Measurements from ENCODE around the gene SSU72. TPM values are rescaled to one million over a fixed set of nuclear protein-coding genes. Genes with fewer than 3 reads are reported as not detected.
A peak's percentile ranks its signal among the peaks of the same experiment; 100 is the strongest.

SSU72 gene
- polyA plus RNA-seq, 1 donor from 2014 or later: 176 TPM

GRCh38 chr1:1616045-1616790, 41.6 kb upstream of the SSU72 start:
- Mint-ChIP-seq H3K4me1 (peaks cover 7 to 16% (median 15%) of the 10 kb centered on the region in 3 donors), H3K27ac (peak overlapping the region in 1 of 3 donors; percentile 94), H3K27me3 (no peaks in the 10 kb centered on the region), H3K36me3 (peaks cover under 1% of the 10 kb centered on the region), H3K4me3 (peak overlapping the region; percentile 81 to 92 (median 82)), H3K9me3 (no peaks in the 10 kb centered on the region)

GRCh38 chr1:1615256-1616044, 40.8 kb upstream of the SSU72 start, which contains the start of gene MIB2:
MIB2 (plus strand) TSS chr1:1615500; CDS start chr1:1623453, 7,953 bp downstream.
- Mint-ChIP-seq H3K27me3 (no peaks in the 10 kb centered on the region), H3K9me3 (no peaks in the 10 kb centered on the region), H3K4me3 (peak within 1 kb of the TSS; percentile 90 to 99 (median 96)), H3K36me3 (peaks cover 2% of the 10 kb centered on the region), H3K27ac (peak within 1 kb of the TSS; percentile 96 to 100 (median 97)), H3K4me1 (peaks cover 8 to 19% (median 16%) of the 10 kb centered on the region in 3 donors)

- H3K27ac Mint-ChIP-seq: peak overlapping the region; percentile 96 to 100 (median 97)
- H3K9me3 Mint-ChIP-seq: no peaks in the 10 kb centered on the region
- peak overlapping the region; percentile 90 to 99 (median 96) for H3K4me3 Mint-ChIP-seq
- peaks cover 2% of the 10 kb centered on the region for H3K36me3 Mint-ChIP-seq
- peaks cover 8 to 19% (median 16%) of the 10 kb centered on the region in 3 donors for H3K4me1 Mint-ChIP-seq
- no peaks in the 10 kb centered on the region for H3K27me3 Mint-ChIP-seq
These were observed 40.2 kb upstream of the SSU72 start for GRCh38 chr1:1614954-1615255.

- Mint-ChIP-seq H3K4me3 (peak overlapping the region; percentile 90 to 99 (median 96)), H3K4me1 (peaks cover 8 to 19% (median 16%) of the 10 kb centered on the region in 3 donors), H3K36me3 (peaks cover 2% of the 10 kb centered on the region), H3K9me3 (no peaks in the 10 kb centered on the region), H3K27ac (peak overlapping the region; percentile 96 to 100 (median 97)), H3K27me3 (no peaks in the 10 kb centered on the region)
These were observed 39.7 kb upstream of the SSU72 start for GRCh38 chr1:1614204-1614953.

GRCh38 chr1:1613509-1614082, 38.9 kb upstream of the SSU72 start:
- Mint-ChIP-seq H3K4me3 (peak overlapping the region in 2 of 4 donors; percentile 44 to 99), H3K36me3 (peaks cover 2% of the 10 kb centered on the region), H3K27ac (peak overlapping the region in 2 of 3 donors; percentile 97 to 100), H3K9me3 (no peaks in the 10 kb centered on the region), H3K4me1 (peaks cover 8 to 19% (median 16%) of the 10 kb centered on the region in 3 donors), H3K27me3 (no peaks in the 10 kb centered on the region)

GRCh38 chr1:1612104-1612400, 37.4 kb upstream of the SSU72 start:
- peak overlapping the region in 1 of 3 donors; percentile 14 for H3K27ac Mint-ChIP-seq
- peak overlapping the region in 1 of 4 donors; percentile 63 for H3K4me3 Mint-ChIP-seq

GRCh38 chr1:1610796-1611195, 36.1 kb upstream of the SSU72 start:
- H3K27ac Mint-ChIP-seq: no peak overlapping the region
- H3K9me3 Mint-ChIP-seq: no peaks in the 10 kb centered on the region
- no peaks in the 10 kb centered on the region for H3K27me3 Mint-ChIP-seq
- peak overlapping the region in 1 of 4 donors; percentile 58 for H3K4me3 Mint-ChIP-seq
- H3K36me3 Mint-ChIP-seq: peaks cover 2% of the 10 kb centered on the region
- H3K4me1 Mint-ChIP-seq: peaks cover 18 to 25% (median 20%) of the 10 kb centered on the region in 3 donors

More at GRCh38 chr1:1612104-1612400, 37.4 kb upstream of the SSU72 start:
- peaks cover 2% of the 10 kb centered on the region for H3K36me3 Mint-ChIP-seq
- no peaks in the 10 kb centered on the region for H3K27me3 Mint-ChIP-seq
- no peaks in the 10 kb centered on the region for H3K9me3 Mint-ChIP-seq
- H3K4me1 Mint-ChIP-seq: peaks cover 15 to 22% (median 17%) of the 10 kb centered on the region in 3 donors

- no peaks in the 10 kb centered on the region for H3K9me3 Mint-ChIP-seq
- no peaks in the 10 kb centered on the region for H3K27me3 Mint-ChIP-seq
- H3K4me1 Mint-ChIP-seq: peaks cover 18 to 22% (median 20%) of the 10 kb centered on the region in 3 donors
- H3K4me3 Mint-ChIP-seq: no peak overlapping the region
- H3K27ac Mint-ChIP-seq: peak overlapping the region in 2 of 3 donors; percentile 45 to 67
- peaks cover 2% of the 10 kb centered on the region for H3K36me3 Mint-ChIP-seq
These were observed 35.3 kb upstream of the SSU72 start for GRCh38 chr1:1609822-1610485.

- no peak overlapping the region for H3K4me3 Mint-ChIP-seq
- H3K27me3 Mint-ChIP-seq: no peaks in the 10 kb centered on the region
- H3K9me3 Mint-ChIP-seq: peaks cover 0 to 1% (median 0%) of the 10 kb centered on the region in 3 donors
- peaks cover 16 to 19% (median 19%) of the 10 kb centered on the region in 3 donors for H3K4me1 Mint-ChIP-seq
- no peak overlapping the region for H3K27ac Mint-ChIP-seq
- peaks cover 2% of the 10 kb centered on the region for H3K36me3 Mint-ChIP-seq
These were observed 31.6 kb upstream of the SSU72 start for GRCh38 chr1:1606232-1606631.

GRCh38 chr1:1605724-1606123, 31.1 kb upstream of the SSU72 start:
- H3K4me3 Mint-ChIP-seq: no peak overlapping the region
- peaks cover 0 to 1% (median 0%) of the 10 kb centered on the region in 3 donors for H3K9me3 Mint-ChIP-seq
- no peak overlapping the region for H3K27ac Mint-ChIP-seq
- H3K27me3 Mint-ChIP-seq: no peaks in the 10 kb centered on the region
- H3K36me3 Mint-ChIP-seq: no peaks in the 10 kb centered on the region
- H3K4me1 Mint-ChIP-seq: peaks cover 15 to 19% (median 16%) of the 10 kb centered on the region in 3 donors

- Mint-ChIP-seq H3K4me1 (peaks cover 15 to 18% (median 16%) of the 10 kb centered on the region in 3 donors), H3K36me3 (no peaks in the 10 kb centered on the region), H3K27me3 (no peaks in the 10 kb centered on the region), H3K9me3 (peaks cover 0 to 1% (median 0%) of the 10 kb centered on the region in 3 donors), H3K27ac (no peak overlapping the region), H3K4me3 (no peak overlapping the region)
These were observed 30.4 kb upstream of the SSU72 start for GRCh38 chr1:1605034-1605591.

GRCh38 chr1:1604374-1605033, 29.8 kb upstream of the SSU72 start:
- no peaks in the 10 kb centered on the region for H3K27me3 Mint-ChIP-seq
- peak overlapping the region in 1 of 3 donors; percentile 73 for H3K27ac Mint-ChIP-seq
- H3K4me3 Mint-ChIP-seq: peak overlapping the region in 1 of 4 donors; percentile 47
- peaks cover 15 to 18% (median 16%) of the 10 kb centered on the region in 3 donors for H3K4me1 Mint-ChIP-seq
- peaks cover 0 to 1% (median 0%) of the 10 kb centered on the region in 3 donors for H3K9me3 Mint-ChIP-seq
- no peaks in the 10 kb centered on the region for H3K36me3 Mint-ChIP-seq

GRCh38 chr1:1603671-1604373, 29.2 kb upstream of the SSU72 start:
- Mint-ChIP-seq H3K4me1 (peaks cover 15 to 20% (median 16%) of the 10 kb centered on the region in 3 donors), H3K9me3 (peaks cover 0 to 1% (median 0%) of the 10 kb centered on the region in 3 donors), H3K4me3 (peak overlapping the region in 1 of 4 donors; percentile 65), H3K27me3 (peaks cover 4% of the 10 kb centered on the region), H3K36me3 (no peaks in the 10 kb centered on the region), H3K27ac (peak overlapping the region in 1 of 3 donors; percentile 73)

Measured in IgD-negative memory B cell (primary cell).